HS-5 (cell line): Measurements from ENCODE around the gene UCN.
"Not testable (repeated sequence)": the region's sequence is repeated elsewhere in the genome, so short reads cannot be mapped to it uniquely, and the experiment has no call there.

Experiments used
- DNase-seq: peaks from one replicate; pipeline ENCODE4 v3.0.0-alpha.2; 2012; ENCODE audit warnings: low read depth

The UCN gene, protein sequence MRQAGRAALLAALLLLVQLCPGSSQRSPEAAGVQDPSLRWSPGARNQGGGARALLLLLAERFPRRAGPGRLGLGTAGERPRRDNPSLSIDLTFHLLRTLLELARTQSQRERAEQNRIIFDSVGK

GRCh38 chr2:27308359-27308881, at the start of gene UCN:
TSS of gene UCN (minus strand) at chr2:27308445. CDS start at chr2:27307895, 550 bp downstream.
- no peak for DNase-seq

DNA sequence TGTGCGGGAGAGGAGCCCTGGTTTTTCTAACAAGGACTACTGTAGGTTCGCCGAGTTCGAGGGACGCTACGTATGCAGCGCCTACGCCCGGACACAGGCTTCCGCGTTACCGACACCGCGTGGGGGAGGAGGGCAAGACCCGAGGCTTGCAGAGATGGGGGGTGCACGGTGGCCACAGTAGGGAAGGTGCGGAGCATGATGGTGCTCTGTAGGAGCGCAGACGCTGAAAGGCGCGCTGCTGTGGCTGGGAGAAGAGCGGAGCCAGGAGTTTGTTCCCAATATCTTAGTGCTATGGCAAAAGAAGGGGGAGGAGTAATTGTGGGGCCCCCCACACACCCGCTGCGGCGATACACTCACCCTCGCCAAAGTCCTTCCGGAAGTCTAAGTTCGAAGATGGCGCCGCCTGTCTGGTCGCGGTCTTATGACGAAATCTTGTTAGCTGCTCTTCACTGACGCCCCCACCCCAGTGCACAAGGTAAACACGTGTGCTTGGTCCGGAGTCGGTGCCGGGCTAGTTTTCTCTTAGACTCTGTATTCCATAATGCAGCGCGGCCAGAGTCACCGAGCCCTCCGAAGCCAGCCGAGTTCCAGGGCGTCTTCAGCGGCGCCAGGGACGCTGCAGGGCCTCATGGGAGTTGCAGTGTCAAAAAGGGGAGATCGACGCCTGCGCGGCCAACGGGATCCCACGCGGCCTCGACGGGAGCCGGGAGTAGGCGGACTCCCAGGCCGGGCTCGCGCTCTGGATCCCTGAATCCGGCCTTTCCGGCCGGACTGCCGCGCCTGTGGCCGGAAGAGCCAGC, 48.3 kb upstream of the UCN start, which contains the start of gene GTF3C2:
GTF3C2 (minus strand) TSS at position 383 of the 800 bp plus-strand sequence. CDS start 13,210 bp downstream, outside the sequence.
- peak; percentile 95 for DNase-seq

DNA sequence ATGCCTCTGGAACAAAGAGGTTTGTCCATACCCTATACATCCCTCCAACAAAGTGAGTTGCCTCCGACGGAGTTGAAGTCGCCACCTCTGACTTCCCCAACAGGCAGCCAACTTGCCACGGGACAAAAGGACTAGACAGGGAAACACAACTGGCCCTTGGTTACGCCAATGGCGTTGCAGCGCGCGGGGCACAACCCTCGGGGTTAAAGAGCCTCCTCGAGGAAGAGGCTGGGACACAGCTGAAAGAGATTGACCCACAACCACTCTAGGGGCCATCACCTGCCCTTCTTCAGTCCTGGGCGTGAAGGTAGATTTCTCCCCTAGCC, 47.8 kb upstream of the UCN start:
- DNase-seq: no peak

- no peak for DNase-seq
Measured at GRCh38 chr2:27354597-27354927, 46.3 kb upstream of the UCN start.

GRCh38 chr2:27353762-27354596, 45.7 kb upstream of the UCN start:
- DNase-seq: no peak

GRCh38 chr2:27353386-27353761, 45.1 kb upstream of the UCN start:
- DNase-seq: not testable (repeated sequence)

DNA sequence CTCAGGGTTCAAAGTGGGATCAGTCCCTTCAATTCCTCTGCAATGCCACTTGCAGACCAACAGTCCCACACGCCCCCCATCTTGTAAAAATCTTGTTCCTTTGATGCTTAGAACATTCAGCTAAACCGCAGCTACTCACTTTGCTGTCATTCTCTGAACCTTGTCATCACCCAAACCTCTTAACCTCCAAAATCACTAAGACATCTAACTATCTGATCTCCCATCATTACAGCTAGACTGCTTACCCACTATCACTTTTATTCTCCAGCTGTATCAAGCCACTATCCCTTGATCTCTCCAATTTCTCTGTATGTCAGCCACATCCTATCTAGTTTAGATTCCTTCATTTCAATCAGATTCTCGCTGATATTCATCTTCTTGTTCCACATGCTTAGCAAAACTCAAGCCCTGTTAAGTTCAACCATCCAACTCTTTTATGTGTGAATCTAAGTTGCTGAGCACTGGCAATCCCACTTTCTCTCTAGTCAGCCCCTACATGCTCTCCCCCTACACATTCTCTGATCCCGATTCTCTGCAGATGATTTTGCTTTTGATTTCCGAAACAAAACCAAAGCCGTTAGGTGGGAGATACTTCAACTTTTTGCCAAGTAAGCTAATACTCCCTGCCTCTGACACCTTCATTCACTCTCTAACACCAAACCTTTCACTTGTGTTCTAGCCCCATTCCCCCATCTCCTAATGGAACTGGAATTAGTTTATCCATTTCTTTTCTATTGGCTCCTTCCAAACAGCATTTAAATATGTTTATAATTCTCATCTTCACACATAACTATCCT, 43.8 kb upstream of the UCN start:
- no peak for DNase-seq

GRCh38 chr2:27350106-27350693, 42.0 kb upstream of the UCN start:
- DNase-seq: no peak

GRCh38 chr2:27347641-27348040, 39.4 kb upstream of the UCN start:
- no peak for DNase-seq

- DNase-seq: no peak
Measured at GRCh38 chr2:27336173-27336572, 27.9 kb upstream of the UCN start.

DNA sequence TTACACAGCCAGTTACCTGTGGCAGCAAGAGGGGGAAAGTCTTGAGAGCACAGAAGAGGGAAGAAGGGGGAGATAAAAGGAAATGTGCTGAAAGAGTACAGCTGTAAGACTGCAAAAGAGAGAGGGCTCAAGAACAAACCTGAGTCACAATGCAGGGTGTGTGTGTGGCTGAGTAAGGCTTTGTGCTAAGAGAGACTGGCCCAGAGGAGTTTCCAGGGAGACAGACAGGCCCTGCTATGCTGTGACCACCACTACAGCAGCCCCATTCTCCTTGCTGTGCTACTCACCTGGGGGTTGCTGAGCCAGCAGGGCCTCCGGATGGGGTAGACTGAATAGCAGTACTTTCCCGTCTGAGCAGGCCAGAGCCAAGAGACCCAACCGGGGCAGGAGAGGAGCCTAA, 27.1 kb upstream of the UCN start:
- DNase-seq: no peak

DNA sequence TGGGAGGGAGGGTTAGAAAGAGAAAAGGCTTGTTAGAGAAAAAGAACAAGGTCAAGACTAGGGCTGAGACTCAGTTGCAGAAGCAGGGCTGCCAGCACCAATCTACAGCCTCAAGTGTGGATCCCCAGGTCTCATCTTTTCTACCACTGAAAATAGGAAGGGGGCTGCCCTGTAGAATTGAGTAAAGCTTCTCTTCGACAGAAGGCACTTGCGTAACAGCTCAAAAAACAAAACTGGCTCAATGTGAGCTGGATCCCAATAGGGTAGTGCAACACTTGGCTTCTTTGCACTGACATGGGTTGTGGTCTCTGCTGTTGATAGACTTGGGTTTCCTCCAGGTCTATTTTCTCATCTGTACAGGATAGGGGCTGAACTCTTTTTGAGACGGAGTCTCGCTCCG, 16.5 kb upstream of the UCN start:
- DNase-seq: no peak

DNA sequence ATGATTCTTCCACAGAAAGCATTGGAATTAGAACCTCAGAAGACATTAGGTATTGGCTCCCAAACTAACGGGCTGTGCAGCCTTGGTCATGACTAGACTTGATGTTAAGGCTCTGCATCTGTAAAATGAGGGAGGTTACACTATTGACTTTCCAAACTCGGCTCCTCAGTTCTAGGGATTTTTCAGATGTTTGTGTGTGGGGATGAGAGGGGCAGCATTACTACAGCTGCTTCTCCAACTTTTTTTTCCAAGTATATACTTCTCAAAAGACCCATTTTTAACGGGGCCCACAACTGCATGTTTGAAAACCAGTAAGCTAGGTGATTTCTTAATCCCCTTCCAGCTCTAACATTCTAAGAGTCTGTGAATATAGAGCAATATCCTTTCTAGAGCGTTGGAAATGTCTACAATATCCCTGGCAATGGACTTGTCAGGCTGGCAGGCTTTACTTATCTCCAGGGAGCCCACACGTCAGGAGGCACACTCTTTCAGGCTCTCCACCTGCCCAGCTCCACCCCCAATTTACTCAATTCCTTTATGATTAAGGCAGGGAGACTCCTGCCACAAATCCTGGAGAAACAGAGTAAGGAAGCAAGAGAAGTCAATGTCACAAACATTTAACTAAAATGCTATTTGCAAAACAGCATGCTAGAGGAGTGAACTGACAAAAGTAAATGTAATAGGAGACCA, 15.5 kb upstream of the UCN start:
- no peak for DNase-seq

- peak; percentile 59 for DNase-seq
Measured at GRCh38 chr2:27322766-27323595, 14.7 kb upstream of the UCN start, which contains the start of gene MPV17. TSS of gene MPV17 (minus strand) at chr2:27323097. CDS start at chr2:27322517, 580 bp downstream.

GRCh38 chr2:27322301-27322765, 14.1 kb upstream of the UCN start:
- DNase-seq: no peak

DNA sequence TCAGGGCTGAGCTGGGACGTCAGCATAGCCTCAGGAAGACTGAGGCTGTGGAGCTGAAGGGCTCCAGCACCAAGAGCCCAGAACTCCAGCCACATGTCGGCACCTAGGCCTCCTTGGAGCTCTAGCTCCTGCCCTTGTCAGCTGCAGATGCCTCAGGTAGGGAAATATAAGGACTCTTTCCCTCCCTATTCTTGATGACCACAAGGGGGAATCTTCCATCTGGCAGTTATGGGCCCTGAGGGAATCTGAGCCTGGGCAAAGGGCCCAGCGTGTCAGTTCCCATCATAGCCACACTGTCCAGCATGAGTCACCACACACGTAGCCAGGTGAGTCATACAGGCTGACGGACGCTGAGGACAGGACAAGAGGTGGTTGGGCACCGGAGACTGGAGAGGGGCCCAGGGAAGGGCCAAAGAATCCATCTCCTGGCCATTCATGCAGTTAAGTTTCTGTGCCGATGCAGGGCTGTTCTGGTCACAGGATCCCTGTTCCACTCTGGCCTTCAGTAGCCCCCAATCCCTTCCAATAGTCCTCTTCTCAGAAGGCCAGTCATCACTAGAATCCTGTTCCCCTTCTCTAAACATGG, 12.8 kb upstream of the UCN start:
- DNase-seq: peak; percentile 98

DNA sequence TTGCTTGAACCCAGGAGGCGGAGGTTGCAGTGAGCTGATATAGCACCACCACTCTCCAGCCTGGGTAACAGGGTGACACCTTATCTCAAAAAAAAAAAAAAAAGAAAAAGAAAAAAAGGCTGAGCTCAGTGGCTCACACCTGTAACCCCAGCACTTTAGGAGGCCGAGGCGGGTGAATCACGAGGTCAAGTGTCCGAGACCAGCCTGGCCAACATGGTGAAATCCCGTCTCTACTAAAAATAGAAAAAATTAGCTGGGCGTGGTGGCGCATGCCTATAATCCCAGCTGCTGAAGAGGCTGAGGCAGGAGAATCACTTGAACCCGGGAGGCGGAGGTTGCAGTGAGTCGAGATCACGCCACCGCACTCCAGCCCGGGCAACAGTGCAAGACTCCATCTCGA, 11.6 kb upstream of the UCN start:
- DNase-seq: not testable (repeated sequence)

DNA sequence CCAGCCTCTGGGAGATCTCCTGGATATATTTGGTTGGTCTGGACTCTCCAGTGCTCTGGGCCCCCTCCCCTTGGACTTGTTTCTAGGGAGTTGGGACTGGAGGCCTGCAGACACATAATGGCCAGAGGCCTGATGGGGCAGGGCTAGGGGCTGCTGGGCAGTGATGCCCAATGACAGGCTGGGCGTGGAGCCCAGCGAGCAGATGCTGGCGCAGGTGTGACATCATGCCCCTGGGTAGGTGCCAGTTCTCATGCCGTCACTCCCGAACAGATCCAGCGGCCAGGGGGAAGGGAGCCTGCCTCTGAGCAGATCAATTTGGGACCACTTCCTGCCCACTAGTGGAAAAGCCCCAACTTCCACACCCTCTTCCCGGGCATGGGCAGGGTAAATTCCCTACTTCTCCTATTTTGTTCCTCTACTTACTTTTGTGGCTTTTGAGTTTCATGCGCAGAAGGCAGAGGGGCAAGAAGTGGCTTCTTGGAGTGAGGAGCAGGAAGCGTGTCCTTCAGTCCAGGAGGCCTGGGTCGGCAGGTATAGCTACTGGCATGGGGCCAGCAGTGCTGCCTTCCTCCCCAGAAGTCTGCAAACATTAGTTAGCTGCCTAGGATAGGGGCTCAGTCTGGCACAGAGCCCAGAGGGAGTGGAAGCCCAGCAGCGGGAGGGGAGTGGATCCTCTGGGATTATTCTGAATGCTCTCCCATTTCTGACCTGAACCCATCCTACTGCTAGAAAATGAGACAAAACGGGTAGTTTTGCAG, 8.6 kb upstream of the UCN start:
- DNase-seq: no peak

DNA sequence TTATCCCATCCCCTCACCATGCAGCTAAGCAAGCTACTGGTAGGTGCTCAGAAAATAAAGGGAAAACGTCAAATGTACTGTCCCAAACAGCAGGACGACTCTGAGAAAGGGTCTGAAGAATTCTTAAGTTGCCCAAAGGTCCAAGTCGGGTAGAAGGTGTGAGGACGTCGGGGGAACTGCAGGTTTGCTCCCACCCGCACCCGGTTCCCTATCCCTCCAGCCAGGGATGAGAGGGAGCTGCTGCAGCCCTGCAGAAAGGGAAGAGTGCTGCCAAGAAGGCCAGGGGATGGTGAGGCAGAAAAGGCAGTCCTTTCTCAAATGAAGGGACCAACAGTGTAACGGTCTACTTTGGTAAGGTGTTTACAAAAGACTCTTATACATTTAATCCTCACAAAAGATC, 6.9 kb upstream of the UCN start:
- no peak for DNase-seq
